Activated CD4-positive, alpha-beta T cell treated with anti-CD3 and anti-CD28 coated beads, Interleukin-10, Interleukin-2, amounts not matched to agents 100 ng/mL and 50 ng/mL, durations not matched to agents 16 hours and 8 hours (primary cell): Measurements from ENCODE around the gene CNTN5.

ENCODE experiments used
- DNase-seq: peaks from one replicate; pipeline ENCODE4 v3.0.0-alpha.2; 2020

CNTN5 gene

DNA sequence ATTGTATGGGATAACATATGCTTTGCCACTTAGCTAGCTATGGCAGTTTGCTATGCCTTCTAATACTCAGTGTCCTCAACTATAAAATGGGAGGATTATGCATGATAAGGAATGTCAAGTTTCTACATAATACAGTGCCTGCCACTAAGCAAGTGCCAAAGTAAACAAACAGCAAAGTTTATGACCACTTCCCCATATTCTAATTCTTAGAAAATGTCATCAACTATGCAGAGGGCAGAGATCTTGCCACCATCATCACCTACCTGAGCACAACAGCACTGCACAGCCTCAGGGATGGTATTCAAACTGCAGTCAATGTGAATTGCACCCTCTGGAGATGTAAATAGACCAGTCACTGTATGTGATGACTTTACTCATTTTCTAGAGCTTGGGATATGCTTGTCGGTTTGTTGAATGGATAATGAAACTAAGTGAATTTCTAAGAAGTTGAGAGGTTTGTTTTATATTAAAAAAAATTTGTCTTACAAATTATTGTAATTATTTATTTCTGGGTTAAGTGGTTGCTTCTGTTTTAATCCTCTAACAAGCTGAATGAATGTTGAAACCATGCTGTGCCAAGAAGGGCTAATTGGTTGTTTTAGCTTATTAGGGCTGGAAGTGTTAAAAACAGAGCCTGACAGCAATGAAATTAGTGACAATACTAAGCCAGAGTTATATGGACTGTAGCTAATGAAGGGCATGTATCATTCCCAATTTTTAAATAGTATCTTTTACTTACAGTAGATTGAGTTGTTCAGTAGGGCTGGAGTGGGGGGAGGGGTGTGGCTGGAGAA lies 398.4 kb downstream of the CNTN5 start:
- DNase-seq = no peak

DNA sequence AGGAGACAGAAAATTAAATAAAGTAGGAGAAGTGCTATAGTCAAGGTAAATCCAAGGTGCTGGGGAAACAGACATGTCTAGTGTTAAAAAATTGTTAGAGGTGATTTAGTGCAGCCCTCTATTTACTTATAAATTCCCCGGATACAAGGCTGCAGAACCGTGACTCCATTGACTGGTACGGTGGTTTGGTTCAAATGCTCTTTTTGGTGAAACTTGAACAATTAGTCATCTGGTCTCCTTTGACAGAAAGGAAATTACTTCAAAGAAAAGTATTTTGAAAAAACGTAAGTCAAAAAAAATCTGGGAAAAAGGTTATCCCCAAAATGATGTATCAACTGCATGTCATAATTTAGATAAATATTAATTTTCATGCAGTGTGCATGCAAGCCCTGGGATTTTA lies 399.2 kb downstream of the CNTN5 start:
- DNase-seq = no peak

DNA sequence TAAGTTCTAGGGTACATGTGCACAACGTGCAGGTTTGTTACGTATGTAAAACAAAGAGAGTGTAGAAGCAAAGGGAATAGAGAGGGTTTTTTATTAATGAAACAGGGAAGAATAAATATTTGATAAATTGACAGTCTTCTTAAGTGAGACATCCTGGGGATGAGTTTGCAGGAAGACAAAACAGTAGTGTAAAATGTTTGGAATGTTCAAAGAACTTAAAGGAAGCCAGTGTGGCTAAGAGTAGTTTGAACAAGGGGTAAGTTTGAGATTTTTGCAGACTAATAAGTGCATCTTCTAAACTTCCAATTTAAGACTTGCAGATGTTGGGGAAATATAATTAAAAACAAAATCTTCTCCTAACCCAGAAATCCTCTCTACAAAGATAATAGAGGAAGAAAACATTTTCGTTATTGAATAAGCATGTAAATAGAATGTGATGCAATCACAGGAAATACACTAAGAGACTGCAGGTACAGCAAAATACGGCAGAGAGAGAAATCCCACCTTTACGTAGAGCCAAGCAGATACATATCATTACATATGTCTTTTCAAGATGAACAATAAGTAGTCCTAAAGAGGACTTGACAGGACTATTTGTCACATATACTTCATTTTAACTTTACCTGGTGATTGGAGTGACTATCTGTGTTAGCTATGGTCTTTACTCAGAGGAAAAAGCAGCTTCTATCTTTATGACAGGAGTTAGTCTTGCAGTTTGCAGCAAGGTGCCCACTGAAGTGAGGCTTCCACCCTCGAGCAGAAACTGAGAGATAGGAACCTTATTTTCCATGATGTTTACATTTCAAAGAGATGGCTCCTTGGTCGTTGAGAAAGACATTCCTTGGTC lies 402.1 kb downstream of the CNTN5 start:
- no peak for DNase-seq

DNA sequence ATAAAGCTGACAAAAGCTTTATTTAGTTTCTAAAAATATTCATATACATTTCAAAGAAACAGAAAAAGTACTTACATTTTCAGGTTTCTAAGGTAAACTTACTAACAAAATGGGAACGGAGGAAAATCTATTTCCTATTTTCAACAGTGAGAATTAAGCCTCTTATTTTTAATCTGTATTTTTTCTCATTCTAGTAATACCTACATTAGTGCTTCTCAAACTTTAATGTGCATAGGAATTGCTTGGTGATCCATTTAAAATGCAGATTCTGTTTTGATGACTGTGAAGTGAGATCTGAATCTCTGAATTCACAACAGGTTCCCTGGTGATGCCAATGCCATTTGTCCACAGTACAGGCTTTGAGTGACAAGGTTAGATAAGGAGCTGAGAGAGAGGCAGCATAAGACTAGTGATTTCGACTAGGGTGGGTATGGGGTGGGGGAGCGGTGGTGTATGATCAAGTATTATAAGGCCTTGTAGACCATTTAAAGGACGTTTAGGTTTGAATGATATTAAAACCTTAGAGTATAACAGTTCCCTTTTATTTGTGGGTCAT lies 402.8 kb downstream of the CNTN5 start:
- no peak for DNase-seq

DNA sequence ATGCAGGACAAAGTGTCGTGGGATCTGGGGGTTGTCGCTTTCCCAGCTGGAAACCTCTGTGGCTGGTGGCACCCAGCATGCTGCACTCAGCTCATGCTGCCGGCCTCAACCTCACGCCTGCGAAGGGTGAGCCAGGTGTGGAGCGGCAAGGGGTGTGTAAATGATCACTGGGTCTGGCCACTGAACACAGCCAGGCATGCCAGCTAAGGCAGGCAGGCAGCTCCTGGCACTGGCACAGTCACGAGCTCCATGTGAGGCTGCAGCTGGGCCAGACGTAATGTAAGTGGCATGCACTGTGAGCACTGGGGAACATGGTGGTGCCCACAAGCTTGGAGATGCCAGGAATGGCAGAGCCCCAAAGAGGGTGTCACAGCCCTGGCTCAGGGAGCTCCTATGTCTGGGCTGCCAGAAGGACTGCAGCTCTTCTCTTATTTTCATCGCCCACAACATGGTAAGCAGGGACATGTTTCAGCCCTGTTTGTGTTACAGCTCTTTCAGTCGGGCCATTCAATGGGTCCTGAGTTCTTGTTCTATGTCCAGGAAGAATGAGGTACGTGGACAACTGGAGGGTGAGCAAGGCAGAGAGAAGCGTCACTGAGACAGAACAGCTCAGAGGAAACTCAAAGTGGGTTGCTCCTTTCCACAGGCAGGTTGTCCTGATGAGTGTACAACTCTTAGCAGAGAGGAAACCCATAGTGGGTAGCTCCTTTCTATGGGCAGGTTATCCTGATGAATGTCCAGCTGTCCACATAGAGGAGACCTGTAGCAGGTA lies 403.8 kb downstream of the CNTN5 start:
- DNase-seq = no peak

DNA sequence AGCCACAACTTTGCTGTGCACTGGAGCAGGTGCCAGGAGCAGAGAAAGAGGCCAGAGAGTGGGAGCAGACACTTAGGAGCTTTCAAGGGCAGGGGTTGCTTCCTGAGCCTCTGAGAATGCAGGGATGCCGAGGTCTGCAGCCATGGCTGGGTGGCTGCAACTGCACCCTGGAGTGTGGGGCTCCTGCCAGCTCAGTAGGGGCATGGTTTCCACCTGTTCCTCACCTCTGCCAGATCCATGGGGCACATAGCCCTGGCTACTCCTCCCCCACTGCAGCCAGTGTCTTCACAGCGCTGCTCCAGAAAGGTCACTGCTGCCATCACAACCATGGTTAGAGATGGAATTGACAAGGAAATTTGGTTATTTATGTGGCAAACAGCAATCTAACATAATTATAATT lies 404.8 kb downstream of the CNTN5 start:
- DNase-seq = no peak

DNA sequence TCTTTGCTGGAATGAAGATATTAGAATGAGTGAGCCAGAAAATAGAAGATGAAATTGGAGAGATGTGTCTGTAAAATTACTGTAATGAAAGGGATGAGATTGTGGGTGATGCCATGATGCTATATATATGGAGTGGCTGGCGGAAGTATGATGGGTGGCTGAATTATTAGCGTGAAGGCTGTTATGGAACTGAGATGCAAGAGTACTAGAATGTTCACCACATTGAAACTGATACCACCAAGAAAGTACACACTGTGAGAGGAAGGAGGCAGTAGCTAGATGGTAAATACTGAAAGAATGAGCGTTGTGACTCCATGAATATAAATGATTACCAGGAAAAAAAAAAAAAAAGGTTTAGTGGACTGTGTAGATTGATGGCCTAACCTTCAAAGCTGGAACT lies 411.9 kb downstream of the CNTN5 start:
- DNase-seq = no peak

DNA sequence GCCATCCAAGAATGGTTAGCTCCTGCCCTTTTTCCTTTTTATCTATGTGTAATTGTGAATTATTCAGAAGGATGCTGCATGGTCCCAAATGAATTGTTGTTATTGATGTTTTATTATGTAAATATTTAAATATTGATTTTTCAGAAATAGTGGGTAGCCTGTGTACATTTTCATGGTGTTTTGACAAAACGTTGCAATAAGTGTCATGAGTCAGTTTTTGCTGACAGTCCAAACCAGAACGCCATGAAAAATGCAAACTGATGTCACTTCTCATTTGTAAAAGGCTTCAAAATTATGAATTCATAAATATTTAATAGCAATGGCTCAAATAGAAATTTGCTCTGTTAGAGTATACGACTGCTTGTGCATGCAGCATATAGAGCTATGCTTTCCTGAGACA lies 422.5 kb downstream of the CNTN5 start:
- DNase-seq = no peak

DNA sequence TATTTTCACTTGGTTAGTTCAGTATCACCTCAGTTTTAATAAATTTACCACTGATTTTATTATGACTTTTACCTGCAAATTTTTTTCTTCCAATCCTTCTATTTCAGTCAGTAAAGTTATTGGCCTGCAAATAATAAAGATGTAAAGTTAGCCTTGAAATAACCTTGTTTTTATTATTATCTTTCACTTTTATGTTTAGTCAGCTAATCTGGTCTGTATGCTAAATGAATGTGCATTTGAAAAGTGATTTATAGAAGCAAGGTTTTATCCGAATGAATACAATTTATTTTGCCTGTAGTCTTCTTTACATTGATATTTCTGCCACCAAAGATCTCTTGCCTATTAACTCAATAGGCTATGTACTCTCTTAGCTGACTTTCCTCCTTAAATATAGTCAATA lies 425.7 kb downstream of the CNTN5 start:
- no peak for DNase-seq

DNA sequence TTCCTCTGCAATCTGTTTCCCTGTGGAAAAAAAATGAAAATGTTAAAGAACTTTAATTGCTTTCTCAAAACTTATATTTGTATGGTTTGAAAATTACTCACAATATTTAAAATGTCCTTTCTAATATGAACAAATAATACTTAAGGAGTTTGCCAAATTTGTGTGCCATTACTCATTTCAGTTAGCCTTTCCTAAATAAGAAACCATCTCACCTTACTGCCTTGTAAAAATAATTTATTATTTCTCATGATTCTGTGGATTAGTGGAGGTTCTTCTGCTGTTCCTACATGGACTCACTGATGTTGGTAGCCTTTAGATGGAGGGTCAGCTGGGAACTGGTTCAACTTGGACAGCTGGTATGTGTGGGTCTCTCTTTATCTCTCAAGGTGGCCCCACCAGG lies 428.6 kb downstream of the CNTN5 start:
- DNase-seq = no peak

DNA sequence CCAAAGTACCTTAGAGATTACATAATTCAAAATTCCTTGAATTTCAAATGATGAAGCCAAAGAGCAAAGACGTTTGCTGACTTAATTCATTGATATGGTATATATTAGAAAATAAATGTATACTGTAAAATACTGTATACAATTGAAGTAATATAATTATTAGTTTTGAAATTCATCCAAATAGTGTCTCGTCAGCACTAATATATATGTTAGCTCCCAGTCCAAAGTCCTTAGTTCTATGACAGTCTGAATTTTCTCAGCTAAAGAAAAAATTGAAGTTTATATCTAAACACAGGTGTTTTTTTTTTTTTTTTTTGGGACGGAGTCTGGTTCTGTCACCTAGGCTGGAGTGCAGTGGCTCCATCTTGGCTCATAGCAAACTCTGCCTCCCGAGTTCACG lies 431.3 kb downstream of the CNTN5 start:
- no peak for DNase-seq

DNA sequence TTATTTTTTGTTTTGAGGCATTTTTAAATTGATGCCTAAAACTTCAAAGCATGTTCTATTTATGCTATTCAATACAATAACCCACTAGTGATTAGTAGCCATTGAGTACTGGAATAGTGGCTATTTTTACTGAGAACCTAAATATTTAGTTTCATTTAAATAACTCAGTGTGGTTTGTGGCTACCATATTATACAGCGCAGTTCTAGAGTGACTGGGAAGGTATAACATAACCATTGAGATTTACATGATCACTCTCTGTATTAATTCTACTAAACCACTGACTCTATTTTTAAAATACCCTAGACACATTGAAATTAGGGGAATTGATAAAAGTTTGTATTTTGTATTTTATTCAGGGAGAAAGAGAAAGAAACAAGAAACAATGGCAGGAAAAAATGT lies 441.2 kb downstream of the CNTN5 start:
- DNase-seq = no peak

DNA sequence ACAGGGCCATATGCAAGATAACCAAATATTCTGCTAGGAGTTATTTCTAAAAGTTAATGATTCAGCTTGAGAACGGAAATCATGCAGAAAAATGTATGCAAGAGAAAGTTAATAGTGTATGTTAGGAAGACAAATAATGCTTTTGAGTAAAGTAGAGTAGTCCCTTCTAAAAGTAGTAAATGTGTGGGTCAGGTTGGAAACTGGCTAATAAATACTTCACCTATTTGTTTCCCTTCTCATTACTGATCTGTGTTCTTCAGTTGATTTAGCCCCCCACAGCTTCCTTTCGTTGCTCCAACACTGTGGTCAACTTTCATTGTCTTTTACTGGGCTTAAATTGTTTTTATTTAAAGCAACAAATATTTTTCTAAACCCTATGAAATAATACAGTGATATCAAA lies 444.2 kb downstream of the CNTN5 start:
- no peak for DNase-seq

DNA sequence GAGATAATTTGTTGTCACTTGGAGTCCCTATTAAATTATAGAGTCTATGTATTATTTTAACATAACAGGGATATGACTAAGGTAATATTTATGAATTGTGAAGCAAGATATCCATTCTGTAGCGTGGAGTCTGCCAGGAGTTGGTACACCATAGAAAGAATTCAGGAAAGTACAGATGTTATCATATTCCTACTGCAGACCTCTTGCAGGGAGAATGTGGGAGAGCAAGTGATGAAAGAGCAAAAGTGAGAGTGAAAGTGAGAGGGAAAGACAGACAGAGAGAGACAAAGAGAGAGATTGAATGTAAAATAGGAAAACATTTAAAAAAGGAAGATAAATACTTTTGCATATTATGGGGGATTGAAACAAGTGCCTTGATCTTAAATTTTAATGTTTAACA lies 468.8 kb downstream of the CNTN5 start:
- no peak for DNase-seq

DNA sequence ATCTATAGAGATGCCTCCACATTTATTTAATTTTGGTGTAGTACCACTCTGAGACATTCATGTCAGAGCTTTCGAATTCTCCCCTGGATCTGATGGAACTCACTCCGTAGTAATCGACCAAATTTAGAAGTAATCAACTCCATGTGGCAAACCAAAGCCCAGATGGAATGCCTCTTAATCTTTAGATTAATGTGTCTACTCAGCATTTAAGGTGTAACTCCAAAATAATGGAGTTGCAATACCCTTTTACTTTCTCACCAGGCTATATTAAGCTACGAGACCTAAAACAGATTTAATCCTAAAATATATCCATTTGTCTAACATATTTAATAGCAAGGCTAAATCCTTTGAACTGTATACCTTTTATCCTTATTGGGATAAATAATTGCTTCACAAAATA lies 473.3 kb downstream of the CNTN5 start:
- no peak for DNase-seq

DNA sequence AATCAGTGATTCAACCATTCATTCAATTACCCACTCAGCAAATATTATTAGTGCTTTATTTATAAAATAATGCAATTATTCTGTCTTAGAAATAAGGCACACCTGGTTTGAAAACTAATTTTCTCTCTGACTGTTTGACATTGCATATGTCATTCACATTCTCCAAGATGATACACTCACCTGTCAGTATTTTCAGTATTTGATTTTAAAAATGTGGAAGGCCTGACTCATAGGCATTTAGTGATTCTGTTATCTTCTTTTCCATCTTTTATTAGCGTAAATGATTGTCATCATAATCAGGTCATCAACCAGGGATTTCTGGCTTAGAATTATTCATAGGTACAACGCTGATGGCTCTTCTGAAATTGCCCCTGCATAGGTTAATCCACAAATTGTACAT lies 480.9 kb downstream of the CNTN5 start:
- DNase-seq = no peak

DNA sequence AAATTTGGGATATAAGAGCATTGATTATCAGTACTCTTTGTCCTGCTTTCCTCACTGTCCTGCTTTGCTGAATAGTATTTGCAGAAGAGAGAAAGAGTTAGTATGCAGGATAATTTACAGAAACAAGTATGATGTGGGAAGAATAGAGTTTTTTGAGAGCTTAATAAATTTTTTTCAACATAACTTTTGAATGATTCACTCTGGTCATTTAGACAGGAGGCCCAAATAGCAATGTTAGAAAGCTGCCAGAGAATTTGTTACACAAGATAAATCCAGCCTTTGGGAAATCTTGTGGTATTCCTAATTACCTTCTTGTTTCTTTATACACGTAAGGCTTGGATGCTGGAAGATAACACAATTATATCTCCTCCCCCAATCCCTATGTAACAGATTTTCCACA lies 484.6 kb downstream of the CNTN5 start:
- DNase-seq = no peak

DNA sequence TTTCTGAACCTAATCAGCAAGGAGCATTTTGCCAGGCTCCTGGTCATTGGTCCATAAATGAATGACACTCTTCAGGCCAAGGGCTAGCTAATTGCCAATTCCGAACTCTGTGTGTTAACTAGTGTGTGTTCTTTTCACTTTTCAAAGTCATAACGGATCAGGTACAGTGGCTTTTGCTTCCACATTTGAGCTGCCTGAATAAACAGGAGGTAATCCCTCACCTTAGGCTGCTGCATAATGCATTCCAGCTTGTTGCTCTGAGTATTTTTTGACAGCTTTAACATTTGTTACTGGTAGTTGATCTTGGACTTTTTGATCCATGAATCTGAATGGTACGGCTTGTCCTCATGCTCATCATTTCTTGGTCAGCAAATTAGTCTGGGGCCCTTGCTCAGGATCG lies 485.1 kb downstream of the CNTN5 start:
- DNase-seq = no peak

DNA sequence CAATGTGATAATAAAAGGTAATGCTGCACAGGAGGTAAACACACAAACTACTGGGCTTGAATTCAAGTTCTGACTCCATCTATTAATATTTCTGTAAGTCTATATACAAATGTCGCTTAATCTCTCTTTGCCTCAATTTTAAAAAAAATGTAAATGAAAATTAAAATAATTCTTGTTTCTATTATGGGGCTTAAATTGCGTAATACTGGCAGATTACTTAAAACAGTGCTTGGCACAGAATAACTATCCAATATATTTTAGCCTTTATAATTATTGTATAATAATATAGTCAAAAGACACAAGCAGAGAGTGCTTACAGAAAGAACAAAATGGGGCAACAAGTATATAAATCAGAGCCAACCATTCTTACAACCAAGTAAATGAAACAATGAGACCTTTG lies 489.1 kb downstream of the CNTN5 start:
- no peak for DNase-seq

DNA sequence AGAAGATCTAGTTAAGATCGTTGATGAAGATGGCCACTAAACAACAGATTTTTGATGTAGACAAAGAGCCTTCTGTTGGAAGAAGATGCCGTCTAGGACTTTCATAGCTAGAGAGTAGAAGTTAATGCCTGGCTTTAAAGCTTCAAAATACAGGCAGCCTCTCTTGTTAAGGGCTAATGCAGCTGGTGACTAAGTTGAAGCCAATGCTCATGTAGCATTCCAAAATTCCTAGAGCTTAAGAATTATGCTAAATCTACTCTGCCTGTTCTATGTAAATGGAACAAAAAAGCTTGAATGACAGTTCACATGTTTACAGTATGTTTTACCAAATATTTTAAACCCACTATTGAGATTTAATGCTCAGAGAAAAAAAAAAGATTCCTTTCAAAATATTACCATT lies 492.6 kb downstream of the CNTN5 start:
- no peak for DNase-seq

DNA sequence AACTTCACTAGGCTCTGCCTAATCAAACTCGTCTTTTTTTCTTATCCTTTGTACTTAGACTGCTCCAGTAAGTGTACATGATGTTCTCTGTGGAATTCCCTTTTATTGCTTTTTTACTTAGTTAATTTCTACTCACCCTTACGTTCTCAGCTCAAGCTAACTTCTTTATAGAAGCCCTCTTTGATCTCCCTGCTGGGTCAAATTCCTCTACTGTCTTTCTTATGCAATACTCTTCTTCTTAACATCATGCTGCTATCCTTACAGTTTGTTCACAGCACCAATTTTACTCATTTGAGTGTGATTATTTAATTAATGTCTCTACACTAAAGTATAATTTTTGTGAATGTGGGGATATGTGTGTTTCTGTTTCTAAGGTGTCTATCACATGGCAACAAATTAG lies 498.3 kb downstream of the CNTN5 start:
- no peak for DNase-seq

DNA sequence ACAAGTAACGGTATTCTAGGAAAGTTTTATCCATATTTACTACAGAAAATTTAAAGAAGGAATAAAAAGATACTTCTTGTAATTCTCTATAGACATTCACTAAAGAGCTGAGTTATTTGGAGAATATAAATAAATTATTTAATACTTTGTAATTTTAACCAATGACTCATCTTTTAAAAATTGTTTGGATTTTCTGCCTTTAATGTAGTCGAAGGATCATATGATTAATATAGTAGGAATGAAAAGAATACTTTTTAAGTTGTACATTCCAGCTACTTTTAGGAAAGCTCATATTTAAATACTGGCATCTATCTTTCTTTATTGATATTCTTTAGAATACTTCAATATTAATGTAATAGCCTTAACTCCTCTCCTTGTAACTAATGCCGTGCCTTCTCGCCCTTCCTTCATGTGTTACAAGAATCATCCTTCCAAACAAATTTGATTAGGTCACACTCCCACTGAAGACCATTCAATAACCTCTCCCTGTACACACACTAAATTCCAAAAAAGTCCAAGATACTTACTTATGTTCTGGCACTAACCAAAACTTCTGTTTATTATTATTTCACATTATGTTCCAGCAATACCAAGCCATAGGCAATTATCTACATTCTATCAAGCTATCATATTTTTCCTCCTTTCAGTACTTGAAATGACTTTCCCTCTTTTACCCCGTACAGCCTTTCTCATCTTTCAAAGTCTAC lies 501.9 kb downstream of the CNTN5 start:
- no peak for DNase-seq

DNA sequence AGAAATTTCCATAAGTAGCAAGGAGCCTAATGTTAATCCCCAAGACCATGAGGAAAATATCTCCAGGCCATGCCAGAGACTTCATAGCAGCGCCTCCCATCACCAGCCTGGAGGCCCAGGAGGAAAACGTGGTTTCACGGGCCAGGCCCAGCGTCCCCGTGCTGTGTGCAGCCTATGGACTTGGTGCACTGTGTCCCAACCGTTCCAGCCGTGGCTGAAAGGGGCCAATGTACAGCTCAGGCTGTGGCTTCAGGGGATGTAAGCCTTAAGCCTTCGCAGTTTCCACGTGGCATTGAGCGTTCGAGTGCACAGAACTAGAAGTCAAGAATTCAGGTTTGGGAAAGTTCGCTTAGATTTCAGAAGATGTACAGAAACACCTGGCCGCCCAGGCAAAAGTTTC lies 510.7 kb downstream of the CNTN5 start:
- no peak for DNase-seq
